ENCODE data around the gene PLA2G4D.

Gene PLA2G4D

DNA sequence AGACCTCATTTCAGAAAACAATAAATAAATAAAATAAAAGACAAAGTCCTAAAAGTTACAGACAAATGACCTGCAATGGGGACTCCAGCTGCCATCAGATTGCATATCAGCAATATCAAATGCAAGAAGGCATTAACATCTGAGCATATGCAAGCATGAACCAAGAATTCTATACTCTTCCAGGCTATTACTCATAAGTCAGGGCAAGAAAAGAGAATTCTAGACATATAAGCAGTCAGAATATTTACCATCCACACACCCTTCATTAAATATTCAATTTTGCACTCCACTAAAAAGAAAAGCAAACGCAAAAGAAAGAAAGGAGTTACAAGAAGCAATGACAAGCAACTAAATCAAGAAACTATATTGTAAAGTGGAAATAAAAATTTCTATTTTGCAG, 41.0 kb upstream of the PLA2G4D start:
- no peak overlapping the region for H3K9ac ChIP-seq (ENCODE audit: low read depth, low read length)
- H3K9me3 ChIP-seq (ENCODE audit: control insufficient read depth, insufficient read depth, low read length), result no peaks in the 10 kb centered on the region
- no peaks in the 10 kb centered on the region for H3K36me3 ChIP-seq (ENCODE audit: control insufficient read depth, insufficient read depth, low read length)
- no peaks in the 10 kb centered on the region for H3K4me1 ChIP-seq (ENCODE audit: control insufficient read depth, insufficient read depth, low read length)
- H3K27me3 ChIP-seq (ENCODE audit: control insufficient read depth, insufficient read depth, low read length), result no peaks in the 10 kb centered on the region
- H3K4me3 ChIP-seq (ENCODE audit: low read depth, low read length), result no peak overlapping the region

DNA sequence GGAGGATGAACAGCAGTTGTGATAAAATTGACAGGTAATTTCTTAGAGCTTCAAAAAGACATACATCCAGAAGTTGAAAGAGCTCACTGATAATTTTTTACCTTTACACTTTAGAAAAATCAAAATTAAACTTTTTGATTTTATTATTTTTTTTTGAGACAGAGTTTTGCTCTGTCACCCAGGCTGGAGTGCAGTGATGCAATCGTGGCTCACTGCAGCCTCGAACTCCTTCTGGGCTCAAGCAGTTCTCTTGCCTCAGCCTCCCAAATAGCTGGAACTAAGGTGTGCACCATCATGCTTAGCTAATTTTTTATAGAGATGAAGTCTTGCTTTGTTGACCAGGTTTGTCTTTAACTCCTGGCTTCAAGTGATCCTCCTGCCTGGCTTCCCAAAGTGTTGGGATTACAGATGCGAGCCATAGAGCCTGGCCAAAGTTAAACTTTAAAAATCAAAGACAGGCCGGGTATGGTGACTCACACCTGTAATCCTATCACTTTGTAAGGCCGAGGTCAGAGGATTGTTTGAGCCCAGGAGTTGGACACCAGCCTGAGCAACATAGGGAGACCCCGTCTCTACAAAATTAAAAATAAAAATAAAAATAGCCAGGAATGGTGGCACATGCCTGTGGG, 40.4 kb upstream of the PLA2G4D start:
- Histone ChIP-seq H3K9me3 (ENCODE audit: control insufficient read depth, insufficient read depth, low read length) (no peaks in the 10 kb centered on the region), H3K36me3 (ENCODE audit: control insufficient read depth, insufficient read depth, low read length) (no peaks in the 10 kb centered on the region), H3K27me3 (ENCODE audit: control insufficient read depth, insufficient read depth, low read length) (no peaks in the 10 kb centered on the region), H3K4me3 (ENCODE audit: low read depth, low read length) (no peak overlapping the region), H3K9ac (ENCODE audit: low read depth, low read length) (no peak overlapping the region), H3K4me1 (ENCODE audit: control insufficient read depth, insufficient read depth, low read length) (no peaks in the 10 kb centered on the region)

DNA sequence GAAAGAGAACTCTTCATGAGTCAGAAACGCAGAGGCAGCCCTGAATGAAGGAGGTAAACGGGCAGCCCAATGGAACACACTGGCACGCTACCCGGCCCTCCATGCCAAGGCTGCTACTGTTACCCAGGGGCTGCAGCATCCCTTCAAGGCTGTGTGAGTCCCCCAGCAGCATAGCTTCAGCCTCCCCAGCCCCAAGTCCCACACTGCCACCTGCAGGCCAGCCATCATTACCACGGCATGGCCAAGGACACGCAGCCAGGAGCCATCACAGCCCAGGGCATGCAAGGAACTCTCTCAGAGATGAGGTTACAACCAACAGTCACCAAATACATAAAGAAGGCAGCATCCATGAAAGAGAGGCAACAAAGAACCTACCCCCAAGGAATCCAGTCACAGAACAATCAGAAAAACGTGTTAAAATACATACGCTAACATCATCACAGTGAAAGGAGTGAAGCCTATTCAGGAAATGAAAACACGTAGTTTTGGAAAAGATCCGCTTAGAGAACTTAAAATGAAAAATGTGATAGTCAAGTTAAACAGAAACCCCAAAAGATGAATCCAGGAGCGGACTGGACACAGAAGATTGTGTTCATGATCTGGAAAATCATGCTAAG, 39.6 kb upstream of the PLA2G4D start:
- Histone ChIP-seq H3K27me3 (ENCODE audit: control insufficient read depth, insufficient read depth, low read length) (no peaks in the 10 kb centered on the region), H3K9ac (ENCODE audit: low read depth, low read length) (no peak overlapping the region)

DNA sequence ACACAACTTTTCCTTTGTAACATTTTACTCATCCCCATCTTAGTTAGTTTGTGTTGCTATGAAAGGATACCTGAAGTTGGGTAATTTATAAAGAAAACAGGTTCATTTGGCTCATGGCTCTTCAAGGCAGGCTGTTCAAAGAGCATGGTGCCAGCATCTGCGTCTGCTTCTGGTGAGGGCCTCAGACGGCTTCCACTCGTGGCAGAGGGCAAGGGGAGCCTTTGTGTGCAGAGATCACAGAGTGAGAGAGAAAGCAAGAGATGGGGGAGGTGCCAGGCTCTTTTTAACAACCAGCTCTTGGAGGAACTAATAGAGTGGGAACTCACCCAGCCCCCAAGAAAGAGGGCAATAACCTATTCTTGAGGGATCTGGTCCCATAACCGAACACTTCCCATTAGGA, 39.0 kb upstream of the PLA2G4D start:
- no peaks in the 10 kb centered on the region for H3K27me3 ChIP-seq (ENCODE audit: control insufficient read depth, insufficient read depth, low read length)
- H3K36me3 ChIP-seq (ENCODE audit: control insufficient read depth, insufficient read depth, low read length), result no peaks in the 10 kb centered on the region
- no peak overlapping the region for H3K4me3 ChIP-seq (ENCODE audit: low read depth, low read length)
- H3K4me1 ChIP-seq (ENCODE audit: control insufficient read depth, insufficient read depth, low read length), result no peaks in the 10 kb centered on the region
- H3K9me3 ChIP-seq (ENCODE audit: control insufficient read depth, insufficient read depth, low read length), result no peaks in the 10 kb centered on the region
- H3K9ac ChIP-seq (ENCODE audit: low read depth, low read length), result no peak overlapping the region

More for the DNA sequence above, 39.6 kb upstream of the PLA2G4D start:
- Histone ChIP-seq H3K4me1 (ENCODE audit: control insufficient read depth, insufficient read depth, low read length) (no peaks in the 10 kb centered on the region), H3K4me3 (ENCODE audit: low read depth, low read length) (no peak overlapping the region), H3K36me3 (ENCODE audit: control insufficient read depth, insufficient read depth, low read length) (no peaks in the 10 kb centered on the region), H3K9me3 (ENCODE audit: control insufficient read depth, insufficient read depth, low read length) (no peaks in the 10 kb centered on the region)

DNA sequence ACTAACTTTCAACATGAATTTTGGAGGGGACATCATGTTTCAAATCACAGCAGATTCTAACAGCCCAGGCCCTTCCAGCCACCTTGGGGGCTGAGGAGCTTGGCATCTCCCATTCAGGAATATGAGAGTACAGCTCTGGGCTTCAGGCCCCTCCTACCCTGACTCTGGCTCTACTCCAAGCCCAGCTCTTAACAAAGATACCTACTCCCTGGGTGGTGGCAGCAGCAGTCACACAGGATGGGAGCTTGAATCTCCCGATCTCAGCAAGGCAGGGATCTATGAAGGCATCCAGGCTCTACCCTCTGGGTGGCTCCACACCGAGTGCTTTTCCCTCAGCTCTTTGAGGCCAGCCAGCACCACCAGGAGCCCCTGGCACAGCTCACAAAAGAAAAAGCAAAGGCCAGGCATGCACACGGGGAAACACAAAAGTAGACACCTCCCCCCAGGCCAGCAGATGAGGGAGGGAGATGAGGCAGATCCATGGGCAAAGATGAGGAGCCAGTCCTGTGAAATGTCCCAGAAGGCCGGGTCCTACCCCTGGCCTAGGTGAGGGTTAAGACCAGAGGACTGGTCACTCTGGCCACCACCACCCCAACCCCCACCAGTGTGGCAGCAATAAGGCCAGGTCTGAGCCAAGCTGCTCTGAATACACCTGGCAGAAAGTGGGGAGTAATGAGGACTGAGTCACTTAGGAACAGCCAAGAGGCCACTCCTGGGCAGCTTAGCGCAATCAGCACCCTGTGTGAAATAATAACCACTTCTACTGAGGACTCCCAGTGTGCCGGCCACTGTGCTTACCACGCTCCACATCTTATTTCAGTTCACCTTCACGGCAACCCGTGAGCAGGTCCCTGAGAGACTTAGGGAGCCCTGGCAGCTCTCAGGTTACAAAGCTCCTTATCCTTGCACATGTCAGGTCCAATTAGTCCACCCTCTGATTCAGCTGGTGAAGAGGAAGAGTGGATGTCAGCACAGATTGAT, 37.8 kb upstream of the PLA2G4D start:
- Histone ChIP-seq H3K9ac (ENCODE audit: low read depth, low read length) (no peak overlapping the region), H3K9me3 (ENCODE audit: control insufficient read depth, insufficient read depth, low read length) (no peaks in the 10 kb centered on the region), H3K27me3 (ENCODE audit: control insufficient read depth, insufficient read depth, low read length) (no peaks in the 10 kb centered on the region), H3K36me3 (ENCODE audit: control insufficient read depth, insufficient read depth, low read length) (no peaks in the 10 kb centered on the region), H3K4me3 (ENCODE audit: low read depth, low read length) (no peak overlapping the region), H3K4me1 (ENCODE audit: control insufficient read depth, insufficient read depth, low read length) (no peaks in the 10 kb centered on the region)

DNA sequence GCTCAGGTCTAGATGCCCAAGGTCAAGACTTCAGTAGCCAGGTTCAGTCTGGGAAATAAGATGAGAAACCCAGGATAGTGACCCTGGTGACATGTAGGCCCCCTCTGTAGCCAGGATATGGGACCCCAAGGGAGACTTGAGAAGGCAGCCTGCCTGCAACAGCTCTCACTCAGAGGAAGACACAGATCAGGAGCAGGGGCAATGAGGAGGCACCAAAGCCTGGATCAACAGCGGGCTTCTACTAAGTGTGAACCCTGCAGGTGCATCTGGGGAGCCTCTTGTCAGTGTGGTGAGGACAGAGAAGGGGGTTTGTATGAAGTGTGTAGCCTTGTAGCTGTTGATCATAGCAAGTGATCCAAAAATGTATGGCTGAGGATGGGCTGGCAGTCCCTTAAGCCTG, 36.6 kb upstream of the PLA2G4D start:
- no peaks in the 10 kb centered on the region for H3K9me3 ChIP-seq (ENCODE audit: control insufficient read depth, insufficient read depth, low read length)
- H3K27me3 ChIP-seq (ENCODE audit: control insufficient read depth, insufficient read depth, low read length), result no peaks in the 10 kb centered on the region
- no peaks in the 10 kb centered on the region for H3K36me3 ChIP-seq (ENCODE audit: control insufficient read depth, insufficient read depth, low read length)
- H3K9ac ChIP-seq (ENCODE audit: low read depth, low read length), result no peak overlapping the region
- H3K4me1 ChIP-seq (ENCODE audit: control insufficient read depth, insufficient read depth, low read length), result no peaks in the 10 kb centered on the region
- H3K4me3 ChIP-seq (ENCODE audit: low read depth, low read length), result no peak overlapping the region

DNA sequence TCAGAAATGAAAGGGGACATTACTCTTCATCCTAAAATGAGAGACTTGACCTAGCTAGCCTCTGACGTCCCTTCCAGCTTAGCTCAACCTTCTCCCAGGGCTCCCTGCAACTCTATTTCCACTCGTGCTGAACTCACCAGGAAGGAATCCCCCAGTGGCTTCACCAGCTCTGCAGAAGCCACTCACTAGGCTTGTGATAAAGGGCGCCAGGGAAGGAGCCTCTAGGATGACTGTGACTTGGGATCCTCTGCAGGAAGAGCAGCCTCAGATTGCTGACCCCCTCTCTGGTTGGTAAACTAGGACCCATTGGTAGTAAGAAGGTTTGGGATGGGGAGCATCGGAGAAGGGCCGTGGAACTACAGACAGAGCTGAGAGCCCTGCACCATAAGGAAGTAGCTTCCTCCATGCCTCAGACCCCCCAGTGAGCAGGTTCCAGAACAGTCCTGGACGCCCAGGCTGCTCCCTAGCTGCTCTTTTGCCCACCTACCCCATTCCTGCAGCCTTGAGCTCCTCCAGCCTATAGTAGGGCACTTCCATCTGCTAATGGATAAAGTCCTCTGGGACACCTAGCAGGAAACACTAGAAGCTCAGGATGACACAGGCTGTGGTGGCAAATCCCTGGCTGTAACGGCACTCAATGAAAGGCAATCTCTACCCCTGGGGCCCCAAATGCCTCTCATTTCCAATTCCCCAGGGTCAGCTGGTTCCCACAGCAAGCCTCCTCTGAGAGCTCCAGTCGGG, 36.1 kb upstream of the PLA2G4D start:
- no peaks in the 10 kb centered on the region for H3K36me3 ChIP-seq (ENCODE audit: control insufficient read depth, insufficient read depth, low read length)
- H3K4me1 ChIP-seq (ENCODE audit: control insufficient read depth, insufficient read depth, low read length), result no peaks in the 10 kb centered on the region
- H3K9me3 ChIP-seq (ENCODE audit: control insufficient read depth, insufficient read depth, low read length), result no peaks in the 10 kb centered on the region
- H3K27me3 ChIP-seq (ENCODE audit: control insufficient read depth, insufficient read depth, low read length), result no peaks in the 10 kb centered on the region
- H3K9ac ChIP-seq (ENCODE audit: low read depth, low read length), result no peak overlapping the region
- no peak overlapping the region for H3K4me3 ChIP-seq (ENCODE audit: low read depth, low read length)

DNA sequence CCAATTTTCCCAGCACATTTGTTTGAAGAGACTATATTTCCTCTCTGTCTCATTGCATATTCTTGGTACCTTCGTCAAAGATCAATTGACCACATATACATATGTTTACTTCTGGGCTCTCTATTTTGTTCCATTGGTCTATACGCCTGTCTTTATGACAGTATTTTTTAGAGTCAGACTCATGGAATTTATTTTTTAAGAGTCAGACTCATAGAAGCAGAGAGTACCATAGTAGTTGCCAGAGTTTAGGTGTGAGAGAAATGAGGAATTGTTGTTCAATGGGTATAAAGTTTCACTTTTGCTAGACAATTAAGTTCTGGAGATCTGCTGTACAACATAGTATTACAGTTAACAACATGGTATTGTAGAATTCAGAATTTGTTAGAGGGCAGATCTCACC, 35.0 kb upstream of the PLA2G4D start:
- no peak overlapping the region for H3K4me3 ChIP-seq (ENCODE audit: low read depth, low read length)

DNA sequence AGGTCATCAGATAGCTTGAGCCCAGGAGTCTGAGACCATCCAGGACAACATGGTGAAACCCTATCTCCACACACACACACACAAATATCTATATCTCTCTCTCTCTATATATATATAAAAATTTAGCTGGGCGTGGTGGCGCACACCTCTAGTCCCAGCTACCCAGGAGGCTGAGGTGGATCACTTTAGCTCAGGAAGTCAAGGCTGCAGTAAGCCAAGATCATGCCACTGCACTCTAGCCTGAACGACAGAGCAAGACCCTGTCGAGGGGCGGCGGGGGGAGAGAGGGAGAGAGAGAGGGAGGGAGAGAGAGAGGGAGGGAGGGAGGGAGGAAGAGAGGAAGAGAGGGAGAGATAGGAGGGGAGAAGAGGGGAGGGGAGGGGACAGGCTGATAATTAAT, 34.1 kb upstream of the PLA2G4D start:
- Histone ChIP-seq H3K27me3 (ENCODE audit: control insufficient read depth, insufficient read depth, low read length) (no peaks in the 10 kb centered on the region), H3K4me1 (ENCODE audit: control insufficient read depth, insufficient read depth, low read length) (no peaks in the 10 kb centered on the region), H3K9ac (ENCODE audit: low read depth, low read length) (no peak overlapping the region), H3K36me3 (ENCODE audit: control insufficient read depth, insufficient read depth, low read length) (no peaks in the 10 kb centered on the region), H3K9me3 (ENCODE audit: control insufficient read depth, insufficient read depth, low read length) (no peaks in the 10 kb centered on the region), H3K4me3 (ENCODE audit: low read depth, low read length) (no peak overlapping the region)

More for the DNA sequence above, 35.0 kb upstream of the PLA2G4D start:
- H3K9me3 ChIP-seq (ENCODE audit: control insufficient read depth, insufficient read depth, low read length), result no peaks in the 10 kb centered on the region
- no peaks in the 10 kb centered on the region for H3K27me3 ChIP-seq (ENCODE audit: control insufficient read depth, insufficient read depth, low read length)
- H3K4me1 ChIP-seq (ENCODE audit: control insufficient read depth, insufficient read depth, low read length), result no peaks in the 10 kb centered on the region
- H3K9ac ChIP-seq (ENCODE audit: low read depth, low read length), result no peak overlapping the region
- H3K36me3 ChIP-seq (ENCODE audit: control insufficient read depth, insufficient read depth, low read length), result no peaks in the 10 kb centered on the region

DNA sequence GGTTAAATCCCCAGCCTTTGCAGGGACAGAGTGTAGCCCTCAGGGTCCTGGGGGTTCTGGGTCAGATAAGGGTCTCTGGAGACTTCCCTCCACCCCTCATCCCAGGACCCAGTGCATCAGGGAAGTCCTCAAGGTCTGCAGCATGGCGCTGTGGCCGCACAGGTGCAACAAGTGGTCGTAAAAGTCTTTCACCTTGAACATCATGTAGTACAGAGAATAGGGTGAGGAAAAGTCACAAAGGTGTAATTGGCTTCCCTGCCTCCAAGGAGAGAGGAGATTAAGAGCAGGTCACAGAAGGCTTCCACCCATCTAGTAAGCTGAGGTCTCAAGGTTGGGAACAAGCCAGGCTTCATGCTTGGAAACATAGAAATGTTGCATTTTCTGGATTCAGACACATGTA, 29.2 kb upstream of the PLA2G4D start:
- no peaks in the 10 kb centered on the region for H3K27me3 ChIP-seq (ENCODE audit: control insufficient read depth, insufficient read depth, low read length)
- H3K36me3 ChIP-seq (ENCODE audit: control insufficient read depth, insufficient read depth, low read length), result no peaks in the 10 kb centered on the region
- no peak overlapping the region for H3K4me3 ChIP-seq (ENCODE audit: low read depth, low read length)
- H3K9me3 ChIP-seq (ENCODE audit: control insufficient read depth, insufficient read depth, low read length), result no peaks in the 10 kb centered on the region
- no peak overlapping the region for H3K9ac ChIP-seq (ENCODE audit: low read depth, low read length)
- peaks cover 2% of the 10 kb centered on the region for H3K4me1 ChIP-seq (ENCODE audit: control insufficient read depth, insufficient read depth, low read length)

DNA sequence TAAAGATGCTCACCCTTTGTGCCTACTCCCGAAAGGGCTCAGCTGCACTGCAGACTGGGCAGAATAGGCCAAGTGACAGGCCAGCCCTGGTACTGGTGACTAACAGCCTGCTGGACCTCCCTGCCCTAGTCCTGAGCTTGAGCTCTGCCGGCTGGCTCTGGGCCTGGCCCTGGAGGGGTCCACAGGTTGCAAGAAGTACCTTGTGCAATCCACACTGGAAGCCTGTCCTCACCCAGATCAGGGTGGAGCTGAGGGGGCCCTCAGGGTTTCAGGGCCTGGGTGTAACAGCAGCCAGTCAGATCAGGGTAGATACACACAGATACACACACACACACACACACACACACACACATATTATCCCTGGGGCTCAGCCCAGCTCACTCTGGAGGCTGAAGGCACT, 27.3 kb upstream of the PLA2G4D start:
- Histone ChIP-seq H3K27me3 (ENCODE audit: control insufficient read depth, insufficient read depth, low read length) (no peaks in the 10 kb centered on the region), H3K4me1 (ENCODE audit: control insufficient read depth, insufficient read depth, low read length) (peaks cover 5% of the 10 kb centered on the region), H3K9ac (ENCODE audit: low read depth, low read length) (no peak overlapping the region), H3K4me3 (ENCODE audit: low read depth, low read length) (no peak overlapping the region), H3K9me3 (ENCODE audit: control insufficient read depth, insufficient read depth, low read length) (no peaks in the 10 kb centered on the region), H3K36me3 (ENCODE audit: control insufficient read depth, insufficient read depth, low read length) (no peaks in the 10 kb centered on the region)
